Esophagus muscularis mucosa (tissue), 4 donors: Measurements from ENCODE around the gene RAD51B. TPM values are rescaled to one million over a fixed set of nuclear protein-coding genes. Genes with fewer than 3 reads are reported as not detected.
A peak's percentile ranks its signal among the peaks of the same experiment; 100 is the strongest.

Source experiments
- DNase-seq: peaks from one replicate; pipeline ENCODE4 v3.0.0-alpha.2; 2017; ENCODE audit errors: extremely low spot score
- H3K27ac ChIP-seq, 4 donors: fragments of 200-600 bp; sonication (generic); replicated peaks in 1 of 4; 1 replicate in 3 of 4; 2 replicates in 1 of 4; pipeline ENCODE4 v1.5.1; 2016 to 2019; ENCODE audit warnings: mild to moderate bottlenecking in 1 of 4
- H3K27me3 ChIP-seq, 4 donors: fragments of 200-600 bp; sonication (generic); one replicate each; pipeline versions ENCODE4 v1.5.1 to v1.6.0; 2016 to 2019
- H3K36me3 ChIP-seq, 4 donors: fragments of 200-600 bp; sonication (generic); one replicate each; pipeline ENCODE4 v1.5.1; 2016 to 2019
- H3K4me1 ChIP-seq, 4 donors: fragments of 200-600 bp; sonication (generic); one replicate each; pipeline ENCODE4 v1.5.1; 2016 to 2019
- H3K4me3 ChIP-seq, 4 donors: fragments of 200-600 bp; sonication (generic); 1 replicate in 2 of 4; 2 replicates in 2 of 4; pipeline ENCODE4 v1.5.1; 2016 to 2019; ENCODE audit warnings: mild to moderate bottlenecking in 4 of 4, moderate library complexity in 1 of 4
- H3K9me3 ChIP-seq, 4 donors: fragments of 200-600 bp; sonication (generic); 1 replicate in 3 of 4; 2 replicates in 1 of 4; pipeline ENCODE4 v1.5.1; 2016 to 2019
- EP300 ChIP-seq: sonication (generic); formaldehyde crosslinking; IDR thresholded peaks from one replicate; pipeline ENCODE4 v1.6.1; 2017; ENCODE audit warnings: antibody characterized with exemption
- POLR2A ChIP-seq: fragments of 450-650 bp; IDR thresholded peaks from one replicate; pipeline ENCODE4 v1.6.1; 2017; ENCODE audit warnings: antibody characterized with exemption, moderate library complexity, mild to moderate bottlenecking, low read depth
- POLR2AphosphoS5 ChIP-seq, 2 donors: sonication (generic); formaldehyde crosslinking; IDR thresholded peaks; one replicate each; pipeline ENCODE4 v1.6.1; 2017; ENCODE audit warnings: antibody characterized with exemption in 2 of 2
- WGBS: methylation state at CpG from one replicate; pipeline ENCODE4 v1.1.5; 2018; 5-methylcytosine and 5-hydroxymethylcytosine counted together
- intact Hi-C: fragments of 100-400 bp; cut with DNase I; formaldehyde crosslinking; loops from one replicate; pipeline ENCODE4 v1.15.1; 2023
- total RNA-seq, 4 donors: library from RNA; depleted of rRNA; stranded (reverse); fragments of >200 nt; gene quantifications; one replicate each; pipeline versions ENCODE4 v1.1.0 to v1.2.1, GENCODE V29; 2016
- TF ChIP-seq, protein P1 (sequence below), 3 experiments: fragments of 200-600 bp in 2 of 3; fragments of 450-650 bp in 1 of 3; sonication (generic) in 2 of 3; IDR thresholded peaks; one replicate each; pipeline ENCODE4 v1.5.1; 2017 to 2019; ENCODE audit warnings: antibody characterized with exemption in 3 of 3, mild to moderate bottlenecking in 2 of 3, moderate library complexity in 1 of 3

RAD51B gene
- total RNA-seq, 4 donors from 2014 or later: 2.8 to 11.1 (median 5.1) TPM

- Histone ChIP-seq H3K4me1 (peaks cover 12 to 44% (median 38%) of the 10 kb centered on the region in 4 donors), H3K9me3 (peaks cover 0 to 9% (median 7%) of the 10 kb centered on the region in 4 donors), H3K4me3 (no peak overlapping the region), H3K27me3 (no peaks in the 10 kb centered on the region), H3K36me3 (no peaks in the 10 kb centered on the region), H3K27ac (no peak overlapping the region)
- DNase-seq: no peak
- WGBS: 38% methylated on average over 1 of the region's 1 CpG
- no peak for TF ChIP-seq EP300
- intact Hi-C loops: no loop called here
Measured at GRCh38 chr14:68106456-68106855, 286.9 kb downstream of the RAD51B start.

DNA sequence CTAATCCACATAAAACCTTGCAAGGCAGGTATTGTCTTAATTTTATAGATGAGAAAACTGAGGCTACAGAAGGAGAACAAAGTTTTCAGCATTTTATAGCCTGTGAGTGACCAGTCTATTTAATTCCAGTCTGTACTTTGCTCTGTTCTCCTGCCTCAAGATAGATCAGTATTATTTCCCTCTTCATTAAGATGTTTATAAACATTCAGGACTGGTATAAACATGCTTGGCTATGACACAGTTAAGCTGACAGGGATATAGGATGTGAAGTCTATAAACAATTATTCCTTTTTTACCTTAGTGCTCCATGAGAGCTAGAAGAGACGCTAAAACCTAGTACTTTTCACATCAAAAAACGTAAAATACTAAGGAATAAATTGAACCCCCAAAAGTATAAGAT lies 287.3 kb downstream of the RAD51B start:
- WGBS: 94% methylated on average over 2 of the region's 2 CpGs
- intact Hi-C loops: no loop called here
- no peaks in the 10 kb centered on the region for H3K36me3 ChIP-seq
- no peak overlapping the region for H3K27ac ChIP-seq
- no peak for DNase-seq
- TF ChIP-seq, protein P1, sequence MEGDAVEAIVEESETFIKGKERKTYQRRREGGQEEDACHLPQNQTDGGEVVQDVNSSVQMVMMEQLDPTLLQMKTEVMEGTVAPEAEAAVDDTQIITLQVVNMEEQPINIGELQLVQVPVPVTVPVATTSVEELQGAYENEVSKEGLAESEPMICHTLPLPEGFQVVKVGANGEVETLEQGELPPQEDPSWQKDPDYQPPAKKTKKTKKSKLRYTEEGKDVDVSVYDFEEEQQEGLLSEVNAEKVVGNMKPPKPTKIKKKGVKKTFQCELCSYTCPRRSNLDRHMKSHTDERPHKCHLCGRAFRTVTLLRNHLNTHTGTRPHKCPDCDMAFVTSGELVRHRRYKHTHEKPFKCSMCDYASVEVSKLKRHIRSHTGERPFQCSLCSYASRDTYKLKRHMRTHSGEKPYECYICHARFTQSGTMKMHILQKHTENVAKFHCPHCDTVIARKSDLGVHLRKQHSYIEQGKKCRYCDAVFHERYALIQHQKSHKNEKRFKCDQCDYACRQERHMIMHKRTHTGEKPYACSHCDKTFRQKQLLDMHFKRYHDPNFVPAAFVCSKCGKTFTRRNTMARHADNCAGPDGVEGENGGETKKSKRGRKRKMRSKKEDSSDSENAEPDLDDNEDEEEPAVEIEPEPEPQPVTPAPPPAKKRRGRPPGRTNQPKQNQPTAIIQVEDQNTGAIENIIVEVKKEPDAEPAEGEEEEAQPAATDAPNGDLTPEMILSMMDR (IDR thresholded peaks at IDR 0.05): no peak
- TF ChIP-seq POLR2A (no peak), EP300 (no peak), POLR2AphosphoS5 (IDR thresholded peaks at IDR 0.05) (no peak)
- H3K4me3 ChIP-seq: no peak overlapping the region
- H3K4me1 ChIP-seq: peaks cover 12 to 48% (median 43%) of the 10 kb centered on the region in 4 donors
- no peaks in the 10 kb centered on the region for H3K27me3 ChIP-seq
- H3K9me3 ChIP-seq: peaks cover 0 to 4% (median 2%) of the 10 kb centered on the region in 4 donors

GRCh38 chr14:68109132-68109900 lies 289.7 kb downstream of the RAD51B start:
- Histone ChIP-seq H3K4me1 (peaks cover 6 to 38% (median 32%) of the 10 kb centered on the region in 4 donors), H3K27me3 (no peaks in the 10 kb centered on the region), H3K9me3 (no peaks in the 10 kb centered on the region), H3K36me3 (no peaks in the 10 kb centered on the region), H3K4me3 (no peak overlapping the region), H3K27ac (peak overlapping the region in 2 of 4 donors; percentile 2 to 18)
- no peak for TF ChIP-seq EP300
- TF ChIP-seq, protein P1 (IDR thresholded peaks at IDR 0.05): no peak
- no peak for TF ChIP-seq POLR2A
- TF ChIP-seq POLR2AphosphoS5 (IDR thresholded peaks at IDR 0.05): no peak
- intact Hi-C loops: no loop called here
- WGBS: 67% methylated on average over 4 of the region's 4 CpGs
- no peak for DNase-seq

DNA sequence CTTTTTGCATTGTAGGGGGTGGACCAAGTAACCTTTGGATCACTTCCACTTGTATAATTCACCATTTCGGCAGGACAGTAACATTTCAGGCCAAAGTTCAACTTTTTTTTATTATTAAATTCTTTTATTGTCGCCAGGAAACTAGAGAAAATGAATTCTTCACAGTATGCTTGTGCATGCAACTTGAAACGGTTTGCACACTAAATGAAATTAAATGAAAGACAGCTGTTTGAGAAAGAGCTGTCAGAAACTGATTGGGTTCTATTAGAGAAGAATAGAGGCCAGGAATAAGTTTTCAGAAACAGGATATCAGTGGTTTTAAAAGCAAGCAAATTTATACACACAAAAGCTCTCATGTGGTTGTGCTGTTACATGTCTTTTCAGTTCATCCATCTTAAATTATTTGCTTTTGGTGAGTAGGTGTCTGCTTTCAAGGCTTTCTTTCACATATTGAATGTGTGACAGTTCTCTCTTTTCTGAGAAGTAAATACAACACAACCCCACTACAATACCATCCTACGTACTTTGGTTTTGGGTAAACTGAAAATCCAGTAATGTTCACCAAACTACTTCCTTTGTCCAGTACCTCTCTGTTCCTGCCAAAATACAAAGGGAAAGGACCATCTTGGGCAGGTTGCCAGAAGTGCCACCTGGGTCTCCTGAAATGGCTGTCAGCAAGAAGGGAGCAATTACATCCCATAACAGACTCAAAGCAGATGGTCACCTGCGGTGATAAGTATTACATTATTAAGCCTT lies 291.7 kb downstream of the RAD51B start:
- intact Hi-C loops: no loop called here
- WGBS: 54% methylated on average over 5 of the region's 5 CpGs
- H3K4me1 ChIP-seq: peaks cover 0 to 32% (median 19%) of the 10 kb centered on the region in 4 donors
- DNase-seq: no peak
- TF ChIP-seq EP300: no peak
- TF ChIP-seq, protein P1 (IDR thresholded peaks at IDR 0.05): no peak
- TF ChIP-seq POLR2A: no peak
- no peak overlapping the region for H3K4me3 ChIP-seq
- no peaks in the 10 kb centered on the region for H3K36me3 ChIP-seq
- peak overlapping the region in 1 of 4 donors; percentile 0 for H3K27ac ChIP-seq
- H3K27me3 ChIP-seq: no peaks in the 10 kb centered on the region
- H3K9me3 ChIP-seq: no peaks in the 10 kb centered on the region

DNA sequence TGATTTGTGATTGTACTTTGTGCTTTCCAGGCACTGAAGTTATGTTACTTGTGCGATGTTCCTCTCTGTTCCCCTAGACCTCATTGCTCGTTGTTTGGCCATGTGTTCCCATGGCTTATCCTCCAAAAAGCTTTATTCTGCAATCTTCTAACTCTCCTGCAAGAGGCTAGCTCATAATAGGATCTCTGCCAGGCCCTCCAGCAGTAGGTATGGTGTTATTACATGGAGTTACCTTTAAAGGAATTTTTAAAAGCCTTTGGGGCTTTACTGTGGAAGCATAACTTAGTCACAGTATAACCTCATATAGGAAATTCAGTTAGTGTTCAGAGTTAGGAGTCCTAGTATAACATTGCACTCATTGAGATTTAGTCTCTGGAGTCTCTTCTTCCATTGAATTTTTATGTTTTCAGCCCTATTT lies 292.3 kb downstream of the RAD51B start:
- no peak for DNase-seq
- Histone ChIP-seq H3K9me3 (no peaks in the 10 kb centered on the region), H3K27me3 (no peaks in the 10 kb centered on the region), H3K27ac (peak overlapping the region in 1 of 4 donors; percentile 0), H3K4me3 (no peak overlapping the region), H3K4me1 (peaks cover 0 to 32% (median 19%) of the 10 kb centered on the region in 4 donors), H3K36me3 (no peaks in the 10 kb centered on the region)
- WGBS: 84% methylated on average over 2 of the region's 2 CpGs
- TF ChIP-seq POLR2AphosphoS5 (IDR thresholded peaks at IDR 0.05) (no peak), EP300 (no peak), POLR2A (no peak)
- TF ChIP-seq, protein P1 (IDR thresholded peaks at IDR 0.05): no peak
- intact Hi-C loops: no loop called here
